DND-41 (cell line): ENCODE data around the gene SPTLC2.
"Not testable (repeated sequence)": the region's sequence is repeated elsewhere in the genome, so short reads cannot be mapped to it uniquely, and the experiment has no call there.

Experiments
- ATAC-seq: fragments of 200-7000 bp; cut with Tn5 transposase; 3 replicates; pipeline ENCODE4 v1.9.1; 2021; ENCODE audit warnings: low read depth; ENCODE audit not compliant: insufficient read depth
- DNase-seq: peaks from one replicate; pipeline ENCODE4 v3.0.0-alpha.2; 2020
- H2AFZ ChIP-seq: 2 replicates; pipeline ENCODE4 v1.6.0; 2012; ENCODE audit warnings: low read depth, low read length
- H3K27ac ChIP-seq: 2 replicates; pipeline ENCODE4 v1.5.1; 2012; ENCODE audit warnings: low read length, inconsistent platforms
- H3K27me3 ChIP-seq: fragments of 200-600 bp; sonication (generic); 2 replicates; pipeline ENCODE4 v1.6.0; 2012; ENCODE audit warnings: low read length, mild to moderate bottlenecking, inconsistent platforms; ENCODE audit not compliant: insufficient read depth, poor library complexity
- H3K36me3 ChIP-seq: 2 replicates; pipeline ENCODE4 v1.5.1; 2012; ENCODE audit warnings: low read length, inconsistent platforms; ENCODE audit not compliant: insufficient read depth
- H3K4me1 ChIP-seq: 2 replicates; pipeline ENCODE4 v1.5.1; 2012; ENCODE audit warnings: mild to moderate bottlenecking, low read length; ENCODE audit not compliant: insufficient read depth
- H3K4me2 ChIP-seq: 2 replicates; pipeline ENCODE4 v1.6.0; 2012; ENCODE audit warnings: mild to moderate bottlenecking, moderate library complexity, low read length, inconsistent platforms; ENCODE audit not compliant: insufficient read depth
- H3K4me3 ChIP-seq, 2 experiments: fragments of 200-600 bp in 1 of 2; shearing (Covaris generic) in 1 of 2; 2 replicates each; pipeline ENCODE4 v1.5.1; 2012 to 2016; ENCODE audit warnings: inconsistent platforms in 2 of 2, low read length in 2 of 2, mild to moderate bottlenecking in 2 of 2, low read depth in 1 of 2, moderate library complexity in 1 of 2
- H3K79me2 ChIP-seq: 2 replicates; pipeline ENCODE4 v1.6.0; 2012; ENCODE audit warnings: low read length, inconsistent platforms; ENCODE audit not compliant: insufficient read depth
- H3K9ac ChIP-seq: 2 replicates; pipeline ENCODE4 v1.6.0; 2012; ENCODE audit warnings: low read depth, mild to moderate bottlenecking, inconsistent platforms, low read length, moderate library complexity
- H3K9me3 ChIP-seq: 2 replicates; pipeline ENCODE4 v1.5.1; 2012; ENCODE audit warnings: low read length, moderate library complexity, mild to moderate bottlenecking, inconsistent platforms; ENCODE audit not compliant: insufficient read depth, severe bottlenecking
- H4K20me1 ChIP-seq: 2 replicates; pipeline ENCODE4 v1.6.0; 2012; ENCODE audit warnings: low read length; ENCODE audit not compliant: insufficient read depth
- CTCF ChIP-seq: IDR thresholded peaks from 2 replicates; pipeline ENCODE4 v1.5.1; 2012; ENCODE audit warnings: borderline replicate concordance, low read length, moderate library complexity, mild to moderate bottlenecking; ENCODE audit not compliant: poor library complexity, severe bottlenecking; ENCODE audit errors: extremely low read depth
- EZH2 ChIP-seq: IDR thresholded peaks from 3 replicates; pipeline ENCODE4 v1.6.1; 2012; ENCODE audit warnings: borderline replicate concordance, low read depth, mild to moderate bottlenecking, moderate library complexity, low read length, inconsistent platforms; ENCODE audit not compliant: severe bottlenecking

The SPTLC2 gene

GRCh38 chr14:77547512-77548180 lies 68.8 kb downstream of the SPTLC2 start:
- no peak overlapping the region for H3K4me3 ChIP-seq
- H3K9me3 ChIP-seq = no peaks in the 10 kb centered on the region
- H3K9ac ChIP-seq = no peak overlapping the region
- H2AFZ ChIP-seq = no peak overlapping the region
- ATAC-seq (no peak), DNase-seq (no peak)
- no peak overlapping the region for H3K4me2 ChIP-seq
- H4K20me1 ChIP-seq = no peaks in the 10 kb centered on the region
- H3K36me3 ChIP-seq = peaks cover 42% of the 10 kb centered on the region
- TF ChIP-seq CTCF (peak; percentile 17), EZH2 (no peak)
- no peak overlapping the region for H3K27ac ChIP-seq
- no peaks in the 10 kb centered on the region for H3K79me2 ChIP-seq
- no peaks in the 10 kb centered on the region for H3K27me3 ChIP-seq
- H3K4me1 ChIP-seq = no peaks in the 10 kb centered on the region

GRCh38 chr14:77545171-77545570 lies 71.3 kb downstream of the SPTLC2 start:
- ATAC-seq, H3K4me3 ChIP-seq, H3K4me1 ChIP-seq, H3K9ac ChIP-seq, DNase-seq, H3K27ac ChIP-seq, H3K4me2 ChIP-seq, H3K27me3 ChIP-seq, H4K20me1 ChIP-seq, H3K9me3 ChIP-seq, H3K79me2 ChIP-seq, H2AFZ ChIP-seq: not testable (repeated sequence)
- H3K36me3 ChIP-seq = peaks cover 30% of the 10 kb centered on the region

- Histone ChIP-seq H3K9ac (no peak overlapping the region), H3K27ac (no peak overlapping the region), H3K36me3 (peaks cover 24% of the 10 kb centered on the region), H3K27me3 (no peaks in the 10 kb centered on the region), H3K4me2 (no peak overlapping the region), H3K4me1 (no peaks in the 10 kb centered on the region), H3K9me3 (no peaks in the 10 kb centered on the region), H2AFZ (no peak overlapping the region), H4K20me1 (no peaks in the 10 kb centered on the region), H3K4me3 (no peak overlapping the region), H3K79me2 (no peaks in the 10 kb centered on the region)
- no peak for ATAC-seq
- TF ChIP-seq CTCF (no peak), EZH2 (no peak)
- no peak for DNase-seq
Measured at GRCh38 chr14:77544571-77544970, 71.9 kb downstream of the SPTLC2 start.

- no peaks in the 10 kb centered on the region for H4K20me1 ChIP-seq
- no peaks in the 10 kb centered on the region for H3K79me2 ChIP-seq
- no peak overlapping the region for H3K9ac ChIP-seq
- H3K4me1 ChIP-seq = no peaks in the 10 kb centered on the region
- H2AFZ ChIP-seq = no peak overlapping the region
- H3K27ac ChIP-seq = no peak overlapping the region
- H3K36me3 ChIP-seq = peaks cover 17% of the 10 kb centered on the region
- H3K27me3 ChIP-seq = no peaks in the 10 kb centered on the region
- TF ChIP-seq CTCF (no peak), EZH2 (no peak)
- H3K4me3 ChIP-seq = no peak overlapping the region
- ATAC-seq (no peak), DNase-seq (no peak)
- H3K9me3 ChIP-seq = no peaks in the 10 kb centered on the region
- no peak overlapping the region for H3K4me2 ChIP-seq
Measured at GRCh38 chr14:77543637-77544334, 72.7 kb downstream of the SPTLC2 start.
